B cell (primary cell): ENCODE measurements around the gene DUSP14. TPM values are rescaled to one million over a fixed set of nuclear protein-coding genes. Genes with fewer than 3 reads are reported as not detected.

ENCODE experiments used
- ATAC-seq: fragments of 200-7000 bp; cut with Tn5 transposase; one replicate; pipeline ENCODE4 v1.10.0; 2021; ENCODE audit warnings: low read depth, mild to moderate bottlenecking, moderate number of reproducible peaks, moderate library complexity
- CTCF ChIA-PET: fragments of 350-600 bp; sonication (Branson Sonifier 250); formaldehyde crosslinking; loops from one replicate; lab custom pipeline; 2021; ENCODE audit warnings: antibody characterized with exemption, inconsistent platforms; lab: Charles Lee
- POLR2A ChIA-PET: fragments of 350-600 bp; sonication (Branson Sonifier 250); formaldehyde crosslinking; loops from one replicate; lab custom pipeline; 2021; ENCODE audit warnings: antibody characterized with exemption; lab: Charles Lee
- DNase-seq: peaks from one replicate; pipeline ENCODE4 v3.0.0; 2013
- H2AFZ ChIP-seq: 2 replicates; pipeline ENCODE4 v1.6.1; 2012; ENCODE audit warnings: mild to moderate bottlenecking, low read depth, low read length; ENCODE audit not compliant: insufficient read depth, poor library complexity, severe bottlenecking
- H3K27ac ChIP-seq, 2 donors: 1 replicate in 1 of 2; 2 replicates in 1 of 2; pipeline ENCODE4 v1.5.1; 2012 to 2013; ENCODE audit warnings: low read length in 2 of 2, mild to moderate bottlenecking in 2 of 2, moderate library complexity in 1 of 2
- H3K27me3 ChIP-seq, 4 experiments: fragments of 200-600 bp in 1 of 4; sonication (generic) in 1 of 4; replicated peaks in 1 of 4; 1 replicate in 2 of 4; 2 replicates in 2 of 4; pipeline versions ENCODE4 v1.6.1 to v1.7.0; 2013 to 2016; ENCODE audit warnings: low read length in 3 of 4, mild to moderate bottlenecking in 2 of 4, mixed read lengths in 1 of 4, moderate library complexity in 1 of 4; ENCODE audit not compliant: insufficient read depth in 4 of 4, control insufficient read depth in 3 of 4; ENCODE audit errors: control extremely low read depth in 1 of 4
- H3K36me3 ChIP-seq, 2 experiments: replicated peaks in 1 of 2; 1 replicate in 1 of 2; 2 replicates in 1 of 2; pipeline versions ENCODE4 v1.6.1 to v1.7.1; 2013; ENCODE audit warnings: low read length in 1 of 2; ENCODE audit not compliant: insufficient read depth in 2 of 2, control insufficient read depth in 1 of 2; ENCODE audit errors: control extremely low read depth in 1 of 2, extremely low read depth in 1 of 2
- H3K4me1 ChIP-seq, 2 donors: fragments of 200-600 bp in 1 of 2; sonication (generic) in 1 of 2; 1 replicate in 1 of 2; 2 replicates in 1 of 2; pipeline versions ENCODE4 v1.5.1 to v1.6.1; 2013 to 2017; ENCODE audit warnings: low read length in 2 of 2; ENCODE audit not compliant: control insufficient read depth in 2 of 2, insufficient read depth in 2 of 2
- H3K4me2 ChIP-seq: replicated peaks from 2 replicates; pipeline ENCODE3; 2012; ENCODE audit warnings: mild to moderate bottlenecking, low read depth, low read length; ENCODE audit not compliant: poor library complexity, severe bottlenecking
- H3K4me3 ChIP-seq, 5 experiments: fragments of 200-600 bp in 1 of 5; sonication (generic) in 1 of 5; 1 replicate in 3 of 5; 2 replicates in 2 of 5; pipeline versions ENCODE4 v1.5.1 to v1.7.0; 2011 to 2016; ENCODE audit warnings: low read length in 4 of 5, mild to moderate bottlenecking in 4 of 5, low read depth in 2 of 5, control low read depth in 1 of 5, moderate library complexity in 1 of 5; ENCODE audit not compliant: insufficient read depth in 1 of 5; ENCODE audit errors: control extremely low read depth in 1 of 5, extremely low read depth in 1 of 5
- H3K79me2 ChIP-seq: fragments of 200-600 bp; sonication (generic); one replicate; pipeline ENCODE4 v1.6.0; 2016; ENCODE audit warnings: low read length; ENCODE audit not compliant: control insufficient read depth, insufficient read depth
- H3K9ac ChIP-seq: fragments of 200-600 bp; sonication (generic); 2 replicates; pipeline ENCODE4 v1.6.1; 2017; ENCODE audit warnings: mild to moderate bottlenecking, low read length, moderate library complexity
- H3K9me3 ChIP-seq, 3 donors: one replicate each; pipeline versions ENCODE4 v1.6.1 to v1.7.1; 2013; ENCODE audit warnings: low read length in 2 of 3; ENCODE audit not compliant: control insufficient read depth in 2 of 3, insufficient read depth in 1 of 3; ENCODE audit errors: control extremely low read depth in 1 of 3
- H4K20me1 ChIP-seq: 2 replicates; pipeline ENCODE4 v1.6.0; 2012; ENCODE audit warnings: mild to moderate bottlenecking, low read length; ENCODE audit not compliant: insufficient read depth, control insufficient read depth, poor library complexity, severe bottlenecking
- H3K27ac Mint-ChIP-seq: one replicate; pipeline ENCODE4 v1.8.0; 2021; ENCODE audit warnings: mixed read lengths
- H3K27me3 Mint-ChIP-seq: one replicate; pipeline ENCODE4 v1.8.0; 2021; ENCODE audit warnings: mixed read lengths
- H3K4me1 Mint-ChIP-seq: one replicate; pipeline ENCODE4 v1.8.0; 2021; ENCODE audit warnings: mixed read lengths
- H3K4me3 Mint-ChIP-seq: one replicate; pipeline ENCODE4 v1.8.0; 2021; ENCODE audit warnings: mixed read lengths
- H3K9me3 Mint-ChIP-seq: one replicate; pipeline ENCODE4 v1.8.0; 2022; ENCODE audit warnings: mixed read lengths; ENCODE audit not compliant: insufficient read depth
- CTCF ChIP-seq: fragments of 200-600 bp; IDR thresholded peaks from one replicate; pipeline ENCODE4 v1.8.0; 2022; ENCODE audit warnings: antibody characterized with exemption, mild to moderate bottlenecking
- EZH2 ChIP-seq: IDR thresholded peaks from 2 replicates; pipeline ENCODE4 v1.6.1; 2012; ENCODE audit warnings: borderline replicate concordance, low read depth, mild to moderate bottlenecking, moderate library complexity, low read length; ENCODE audit not compliant: insufficient read depth, poor library complexity, severe bottlenecking
- WGBS: methylation state at CpG from one replicate; pipeline ENCODE4 v1.1.5; 2013; ENCODE audit warnings: missing lambda C conversion rate; ENCODE audit not compliant: insufficient coverage; 5-methylcytosine and 5-hydroxymethylcytosine counted together
- intact Hi-C: fragments of 100-400 bp; cut with micrococcal nuclease; formaldehyde crosslinking; loops from one replicate; pipeline ENCODE4 v1.10.0; 2022
- polyA plus RNA-seq: library from polyadenylated mRNA; depleted of rRNA; stranded (reverse); fragments of >200 nt; gene quantifications from 2 replicates; pipeline ENCODE4 v1.2.3, GENCODE V29; 2012
- total RNA-seq, 2 donors: library from RNA; stranded (reverse); fragments of 120-200 nt in 1 of 2; gene quantifications; 1 replicate in 1 of 2; 2 replicates in 1 of 2; pipeline versions ENCODE4 v1.2.3 to v1.2.4, GENCODE V29; 2013 to 2022

Gene DUSP14
- total and polyA plus RNA-seq, 2 donors (not counting 1 experiment from before 2014, with no cell fraction given) = 3.1 to 5.1 TPM

GRCh38 chr17:37535906-37536305 is 46.2 kb downstream of the DUSP14 start:
- 100% methylated on average over 4 of the region's 5 CpGs for WGBS
- Histone ChIP-seq H3K27me3 (no peaks in the 10 kb centered on the region), H3K36me3 (peaks cover 16 to 86% of the 10 kb centered on the region in 2 experiments), H3K4me1 (no peaks in the 10 kb centered on the region), H3K79me2 (no peaks in the 10 kb centered on the region), H3K9me3 (no peaks in the 10 kb centered on the region), H3K27ac (no peak overlapping the region), H2AFZ (no peak overlapping the region), H4K20me1 (peaks cover 7% of the 10 kb centered on the region), H3K9ac (no peak overlapping the region), H3K4me2 (no peak overlapping the region), H3K4me3 (no peak overlapping the region)
- no peak for DNase-seq
- Mint-ChIP-seq H3K27me3 (no peaks in the 10 kb centered on the region), H3K27ac (no peak overlapping the region), H3K4me1 (no peaks in the 10 kb centered on the region), H3K9me3 (no peaks in the 10 kb centered on the region), H3K4me3 (no peak overlapping the region)
- intact Hi-C loops = no loop called here
- ChIA-PET POLR2A (no interaction called here), CTCF (interaction anchor here (1.0 kb wide), 1 partner anchor 9 kb away, joined by 3 read pairs; no protein-coding TSS in a partner anchor)
- TF ChIP-seq EZH2 (no peak), CTCF (no peak)
- ATAC-seq = no peak

- H3K27ac Mint-ChIP-seq = no peak overlapping the region
- Histone ChIP-seq H3K27ac (no peak overlapping the region), H3K36me3 (peaks cover 14 to 98% of the 10 kb centered on the region in 2 experiments), H4K20me1 (peaks cover 30% of the 10 kb centered on the region), H3K79me2 (peaks cover 12% of the 10 kb centered on the region), H3K4me3 (no peak overlapping the region), H3K4me1 (no peaks in the 10 kb centered on the region), H2AFZ (no peak overlapping the region), H3K9me3 (no peaks in the 10 kb centered on the region), H3K4me2 (no peak overlapping the region), H3K27me3 (no peaks in the 10 kb centered on the region), H3K9ac (no peak overlapping the region)
- no peaks in the 10 kb centered on the region for H3K9me3 Mint-ChIP-seq
- ATAC-seq (no peak), DNase-seq (no peak)
- H3K4me3 Mint-ChIP-seq = no peak overlapping the region
- ChIA-PET POLR2A (no interaction called here), CTCF (no interaction called here)
- intact Hi-C loops = no loop called here
- no peaks in the 10 kb centered on the region for H3K4me1 Mint-ChIP-seq
- 100% methylated on average over 3 of the region's 8 CpGs for WGBS
- TF ChIP-seq EZH2 (no peak), CTCF (no peak)
- no peaks in the 10 kb centered on the region for H3K27me3 Mint-ChIP-seq
Observed at GRCh38 chr17:37538981-37539659, 49.4 kb downstream of the DUSP14 start.
